ENCODE results near the gene ARL17A.
"Not testable (repeated sequence)": the region's sequence is repeated elsewhere in the genome, so short reads cannot be mapped to it uniquely, and the experiment has no call there.

ARL17A gene

DNA sequence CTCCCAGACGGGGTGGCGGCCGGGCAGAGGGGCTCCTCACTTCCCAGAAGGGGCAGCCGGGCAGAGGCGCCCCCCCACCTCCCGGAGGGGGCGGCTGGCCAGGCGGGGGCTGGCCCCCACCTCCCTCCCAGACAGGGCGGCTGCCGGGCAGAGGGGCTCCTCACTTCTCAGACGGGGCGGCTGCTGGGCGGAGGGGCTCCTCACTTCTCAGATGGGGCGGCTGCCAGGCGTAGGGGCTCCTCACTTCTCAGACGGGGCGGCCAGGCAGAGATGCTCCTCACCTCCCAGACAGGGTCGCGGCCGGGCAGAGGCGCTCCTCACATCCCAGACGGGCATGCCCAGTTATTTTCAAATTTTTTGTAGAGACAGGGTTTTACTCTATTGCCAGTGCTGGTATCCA, 44.8 kb downstream of the ARL17A start:
- DNase-seq = not testable (repeated sequence)

DNA sequence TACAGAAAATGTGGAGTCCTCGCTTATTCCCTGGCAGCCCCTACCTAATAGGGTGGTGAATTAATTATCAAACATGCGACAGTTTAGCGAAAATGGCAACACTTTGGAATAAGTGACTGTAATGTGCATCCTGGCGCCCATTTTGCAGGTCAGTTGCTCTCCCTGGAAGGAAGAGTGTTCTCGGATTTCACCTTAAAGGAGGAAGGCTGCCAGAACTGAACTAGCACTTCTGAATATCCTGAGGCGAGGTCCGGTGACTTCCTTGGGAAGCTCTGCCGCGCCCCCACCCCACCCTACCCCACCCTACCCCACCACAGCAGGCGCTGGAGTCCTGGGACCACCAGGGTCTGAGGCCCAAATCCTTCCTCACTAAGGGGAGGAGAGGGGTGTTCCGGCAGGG, 67.3 kb downstream of the ARL17A start, which contains the start of gene LRRC37A2:
Gene LRRC37A2, plus strand, starts transcription at position 301 of the 400 bp plus-strand sequence. CDS start 245 bp downstream, outside the sequence.
- DNase-seq = not testable (repeated sequence)

DNA sequence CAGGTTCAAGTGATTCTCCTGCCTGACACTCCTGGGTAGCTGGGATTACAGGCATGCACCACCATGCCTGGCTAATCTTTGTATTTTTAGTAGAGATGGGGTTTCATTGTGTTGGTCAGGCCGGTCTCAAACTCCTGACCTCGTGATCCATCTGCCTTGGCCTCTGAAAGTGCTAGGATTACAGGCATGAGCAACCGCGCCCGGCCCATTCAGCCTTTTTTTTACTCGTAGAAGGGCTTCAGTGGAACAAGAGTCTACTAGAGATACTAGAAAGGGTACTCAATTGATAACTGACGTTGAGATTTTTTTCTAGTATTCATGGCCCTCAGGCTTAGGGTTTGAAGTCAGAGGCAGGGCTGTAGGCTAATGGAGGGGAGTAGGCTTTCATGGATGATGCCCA, 73.6 kb downstream of the ARL17A start:
- DNase-seq = not testable (repeated sequence)

DNA sequence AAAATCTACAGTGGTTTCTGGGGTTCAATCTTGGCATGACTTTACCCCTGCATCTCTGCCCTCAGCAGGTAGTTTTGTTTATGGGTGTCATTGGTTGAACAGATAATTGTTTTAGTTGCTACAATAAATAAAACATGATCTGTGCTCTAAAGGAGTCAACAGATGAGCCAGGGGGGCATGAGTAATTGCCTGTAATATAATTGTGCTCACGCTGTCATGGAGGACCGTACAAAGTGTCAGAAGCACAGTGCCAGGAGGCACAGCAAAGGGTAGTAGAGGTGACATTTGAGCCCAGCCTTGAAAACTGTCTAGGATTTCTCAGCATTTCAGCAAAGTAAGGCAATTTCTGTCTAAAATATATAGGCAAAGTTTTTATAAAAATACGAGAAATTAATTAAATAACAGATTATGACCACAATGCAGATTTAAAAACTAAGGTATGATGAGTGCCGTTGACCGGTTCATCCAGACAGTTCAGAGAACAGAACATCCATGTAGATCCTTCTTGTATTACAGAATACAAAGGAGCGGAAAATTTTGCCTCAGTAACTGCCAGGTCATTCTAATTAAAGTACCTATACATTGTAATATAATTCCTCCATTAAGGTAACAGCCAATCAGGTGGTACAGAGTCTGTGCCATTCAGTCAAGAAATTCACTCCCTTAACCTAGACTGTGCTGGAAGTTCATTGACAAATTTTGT, 79.9 kb downstream of the ARL17A start:
- not testable (repeated sequence) for DNase-seq

DNA sequence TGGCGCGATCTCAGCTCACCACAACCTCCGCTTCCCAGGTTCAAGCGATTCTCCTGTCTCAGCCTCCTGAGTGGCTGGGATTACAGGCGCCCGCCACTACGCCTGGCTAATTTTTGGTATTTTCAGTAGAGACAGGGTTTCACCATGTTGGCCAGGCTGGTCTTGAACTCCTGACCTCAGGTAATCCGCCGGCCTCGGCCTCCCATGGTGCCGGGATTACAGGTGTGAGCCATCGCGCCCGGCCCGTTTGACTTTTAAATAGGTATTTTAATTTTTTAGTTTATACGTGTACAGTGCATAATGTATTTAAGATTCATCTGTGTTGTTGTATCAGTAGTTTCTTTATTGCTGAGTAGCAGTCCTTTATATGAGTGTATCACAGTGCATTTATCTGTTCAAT, 87.5 kb downstream of the ARL17A start:
- not testable (repeated sequence) for DNase-seq

DNA sequence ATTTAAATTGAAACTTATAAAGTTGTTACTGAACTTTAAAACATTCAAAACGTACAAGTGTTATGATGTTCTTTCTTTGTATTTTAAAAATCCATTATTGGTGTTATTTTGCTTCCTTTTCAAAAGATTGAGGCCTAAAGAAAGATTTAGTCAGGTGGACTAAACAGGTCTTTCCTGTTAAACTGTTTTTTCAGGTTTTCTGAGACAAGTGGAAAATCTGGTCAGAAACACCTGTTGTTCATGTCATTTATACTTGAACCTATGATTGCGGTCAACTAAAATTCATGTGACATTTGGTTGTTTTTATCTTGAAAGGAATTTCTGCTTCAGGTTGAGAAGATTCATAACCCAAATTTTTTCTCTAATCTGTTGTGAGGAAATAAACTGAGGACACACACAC, 98.2 kb downstream of the ARL17A start:
- not testable (repeated sequence) for DNase-seq

DNA sequence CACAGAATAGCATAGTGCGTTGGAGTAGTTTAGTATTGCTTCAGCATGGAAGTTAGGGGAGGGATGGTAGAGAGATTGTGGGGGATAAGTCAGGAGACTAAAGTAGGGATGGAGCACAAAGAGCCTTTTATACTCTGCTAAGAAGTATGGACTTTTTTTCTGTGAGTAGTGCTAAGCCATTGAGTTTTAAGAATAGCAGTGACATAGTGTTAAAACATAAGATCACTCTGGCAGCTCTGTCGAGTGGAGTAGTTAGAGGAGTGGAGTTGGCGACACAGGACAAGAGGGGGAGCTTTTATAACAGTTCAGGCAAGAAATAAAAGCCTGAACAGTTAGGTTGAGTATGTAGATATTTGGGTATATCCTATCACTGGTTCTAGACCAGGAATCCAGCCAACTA, 100.7 kb downstream of the ARL17A start:
- not testable (repeated sequence) for DNase-seq

DNA sequence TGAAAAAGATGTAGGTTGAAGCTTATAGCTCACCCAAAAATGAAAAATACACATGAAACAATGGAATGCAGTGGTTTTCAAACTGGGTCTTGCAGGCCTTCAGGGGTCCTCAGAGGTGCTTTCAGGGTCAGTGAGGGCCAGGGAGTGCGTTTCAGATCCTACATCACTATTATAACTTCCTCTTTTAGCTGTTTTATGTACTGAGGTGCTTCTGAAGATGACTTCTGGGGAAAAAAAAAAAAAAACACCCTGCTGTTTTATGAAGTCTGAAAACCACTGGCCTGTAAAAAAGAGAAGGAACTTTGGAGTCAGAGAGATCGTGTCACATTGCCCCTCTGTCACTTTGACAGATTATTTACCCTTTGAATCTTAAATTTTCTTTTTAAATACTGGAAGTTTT, 103.9 kb downstream of the ARL17A start:
- DNase-seq = not testable (repeated sequence)

DNA sequence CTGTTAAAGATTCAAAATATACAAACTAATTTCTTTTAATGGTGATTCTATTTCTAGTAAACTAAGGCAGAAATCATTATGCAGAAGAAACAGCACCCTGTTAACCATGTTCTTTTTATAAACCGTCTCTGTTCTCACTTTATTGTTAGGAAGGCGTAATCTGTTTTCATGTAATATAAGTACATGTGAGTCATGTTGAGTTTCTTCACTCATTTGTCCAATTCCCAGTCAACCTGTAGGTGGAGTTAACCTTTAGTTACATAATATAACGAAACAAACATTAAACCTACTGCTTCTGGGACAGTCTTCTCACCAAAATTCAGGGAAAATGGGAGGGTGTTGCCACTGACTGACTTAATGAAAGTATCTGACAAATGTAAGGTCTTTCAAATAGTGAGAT, 105.0 kb downstream of the ARL17A start:
- DNase-seq = not testable (repeated sequence)

DNA sequence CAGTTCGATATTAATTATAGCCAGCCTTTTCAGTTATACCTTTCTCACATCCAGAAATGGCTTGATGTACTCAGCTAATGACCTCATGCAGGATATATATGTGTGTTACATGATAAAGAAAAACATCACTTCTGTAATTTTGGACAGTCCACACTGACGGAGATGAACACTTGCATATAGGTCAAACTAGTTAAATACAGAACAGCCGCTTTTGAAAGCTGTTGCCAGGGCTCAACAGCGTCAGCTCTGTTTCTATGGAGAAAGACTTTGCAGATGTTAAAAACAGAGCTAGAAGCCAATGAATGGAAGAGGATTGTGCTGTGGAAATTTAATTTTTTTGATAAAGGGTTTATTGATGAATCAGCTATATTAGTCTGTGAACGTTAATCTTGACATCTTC, 111.9 kb downstream of the ARL17A start:
- DNase-seq = not testable (repeated sequence)

Measured in CD4-positive, alpha-beta T cell treated with Interleukin-4 for 1 hour (primary cell).